RWPE2 (cell line): ENCODE measurements around the gene RNF212.

Source experiments
- ATAC-seq: fragments of 200-7000 bp; cut with Tn5 transposase; 3 replicates; pipeline ENCODE4 v1.9.1; 2021; ENCODE audit warnings: low read depth
- DNase-seq: peaks from one replicate; pipeline ENCODE4 v3.0.0-alpha.2; 2020; ENCODE audit warnings: low spot score
- H3K27ac ChIP-seq: fragments of 450-650 bp; 2 replicates; pipeline ENCODE4 v1.5.1; 2017; ENCODE audit warnings: mild to moderate bottlenecking; ENCODE audit not compliant: poor library complexity, severe bottlenecking
- H3K27me3 ChIP-seq: fragments of 250-450 bp; sonication (Bioruptor Pico); 2 replicates; pipeline ENCODE4 v1.5.1; 2021; ENCODE audit warnings: mild to moderate bottlenecking, moderate library complexity; ENCODE audit not compliant: insufficient read depth, poor library complexity, severe bottlenecking
- H3K36me3 ChIP-seq: fragments of 250-450 bp; sonication (Bioruptor Pico); 2 replicates; pipeline ENCODE4 v1.5.1; 2020; ENCODE audit warnings: low read depth, mild to moderate bottlenecking, moderate library complexity
- H3K4me1 ChIP-seq: fragments of 250-450 bp; sonication (Bioruptor Pico); 2 replicates; pipeline ENCODE4 v1.5.1; 2021; ENCODE audit warnings: mild to moderate bottlenecking, moderate library complexity; ENCODE audit not compliant: insufficient read depth, poor library complexity, severe bottlenecking
- H3K4me3 ChIP-seq: fragments of 250-450 bp; sonication (Bioruptor Pico); 2 replicates; pipeline ENCODE4 v1.5.1; 2021; ENCODE audit warnings: mild to moderate bottlenecking, moderate library complexity; ENCODE audit not compliant: severe bottlenecking
- H3K9me3 ChIP-seq: fragments of 250-450 bp; sonication (Bioruptor Pico); 2 replicates; pipeline ENCODE4 v1.5.1; 2021; ENCODE audit warnings: mild to moderate bottlenecking, moderate library complexity; ENCODE audit not compliant: severe bottlenecking
- CTCF ChIP-seq: fragments of 450-650 bp; IDR thresholded peaks from one replicate; pipeline ENCODE4 v1.5.1; 2017; ENCODE audit warnings: mild to moderate bottlenecking, moderate library complexity; ENCODE audit not compliant: poor library complexity, severe bottlenecking

RNF212 gene

DNA sequence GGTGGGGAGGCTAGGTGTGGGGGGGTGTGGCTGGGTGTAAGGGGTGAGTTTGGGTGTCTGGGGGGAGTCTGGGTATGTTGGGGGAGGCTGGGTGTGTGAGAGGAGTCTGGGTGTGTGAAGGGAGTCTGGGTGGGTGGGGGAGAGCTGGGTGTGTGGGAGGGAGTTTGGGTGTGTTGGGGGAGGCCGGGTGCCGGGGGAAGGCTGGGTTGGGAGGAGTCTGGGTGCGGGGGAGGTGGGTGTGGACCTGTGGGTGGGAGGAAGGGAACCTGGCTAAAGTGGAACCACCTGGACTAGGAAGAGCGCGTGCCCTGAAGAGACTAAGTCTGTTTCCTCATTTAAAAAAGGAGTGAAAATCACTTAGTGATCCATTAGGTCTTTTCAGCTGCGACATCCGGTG lies 40.8 kb upstream of the RNF212 start:
- Histone ChIP-seq H3K9me3 (no peaks in the 10 kb centered on the region), H3K36me3 (no peaks in the 10 kb centered on the region), H3K4me3 (no peak overlapping the region), H3K27me3 (peaks cover 17% of the 10 kb centered on the region), H3K27ac (no peak overlapping the region), H3K4me1 (no peaks in the 10 kb centered on the region)
- TF ChIP-seq CTCF = no peak
- no peak for ATAC-seq
- no peak for DNase-seq

DNA sequence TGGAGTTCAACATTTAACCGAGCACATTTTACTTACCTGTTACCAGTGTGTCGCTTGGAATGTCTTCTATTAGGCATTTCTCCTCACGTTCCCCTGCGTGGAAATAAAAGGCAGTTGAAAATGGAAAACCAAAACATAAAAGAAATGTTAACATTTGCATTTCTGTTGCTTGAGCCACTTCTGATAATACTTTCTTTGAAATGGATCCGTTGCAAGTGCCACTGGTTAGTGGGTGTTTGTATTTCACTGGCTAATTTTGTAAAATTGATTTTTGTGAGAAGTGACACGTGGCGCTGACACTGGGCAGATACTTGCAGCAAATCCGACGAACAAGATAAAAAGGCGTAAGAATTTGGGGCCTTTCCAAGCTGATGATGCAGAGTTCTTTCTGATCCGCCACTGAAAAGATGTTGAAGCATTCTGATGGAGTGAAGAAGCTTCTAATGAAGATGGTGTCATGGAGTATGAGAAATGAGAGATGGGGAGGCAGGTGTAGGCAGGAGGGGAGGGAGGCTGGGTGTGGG lies 40.3 kb upstream of the RNF212 start:
- H3K27me3 ChIP-seq = peaks cover 17% of the 10 kb centered on the region
- H3K9me3 ChIP-seq = no peaks in the 10 kb centered on the region
- no peak for DNase-seq
- no peaks in the 10 kb centered on the region for H3K4me1 ChIP-seq
- H3K27ac ChIP-seq = no peak overlapping the region
- TF ChIP-seq CTCF = no peak
- no peak for ATAC-seq
- no peaks in the 10 kb centered on the region for H3K36me3 ChIP-seq
- H3K4me3 ChIP-seq = no peak overlapping the region

DNA sequence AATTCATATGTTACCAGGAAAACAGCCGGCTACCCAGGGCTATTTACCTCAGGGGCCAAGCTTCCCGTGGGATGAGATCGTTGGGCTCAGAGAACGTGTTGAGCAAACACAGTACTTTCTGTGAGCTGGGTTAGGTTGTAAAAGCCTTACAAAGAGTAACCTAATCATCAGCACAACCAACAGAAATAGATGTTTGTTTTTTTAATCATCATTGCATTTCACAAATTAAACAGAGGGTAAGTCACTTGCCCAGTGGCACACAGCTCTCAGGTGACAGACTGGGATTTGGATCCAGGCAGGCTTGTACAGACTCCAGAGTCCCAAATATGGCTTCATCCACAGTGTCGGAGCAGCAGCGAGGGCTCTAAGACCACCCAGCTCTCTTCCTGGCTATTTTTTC lies 38.9 kb upstream of the RNF212 start:
- no peak overlapping the region for H3K4me3 ChIP-seq
- no peaks in the 10 kb centered on the region for H3K36me3 ChIP-seq
- H3K27me3 ChIP-seq = peaks cover 17% of the 10 kb centered on the region
- H3K4me1 ChIP-seq = no peaks in the 10 kb centered on the region
- no peak for TF ChIP-seq CTCF
- ATAC-seq = no peak
- DNase-seq = no peak
- no peaks in the 10 kb centered on the region for H3K9me3 ChIP-seq
- H3K27ac ChIP-seq = no peak overlapping the region

GRCh38 chr4:1151541-1151940 lies 38.2 kb upstream of the RNF212 start:
- ATAC-seq = no peak
- Histone ChIP-seq H3K9me3 (no peaks in the 10 kb centered on the region), H3K27ac (no peak overlapping the region), H3K36me3 (no peaks in the 10 kb centered on the region), H3K4me3 (no peak overlapping the region), H3K27me3 (peaks cover 17% of the 10 kb centered on the region), H3K4me1 (no peaks in the 10 kb centered on the region)
- no peak for DNase-seq
- no peak for TF ChIP-seq CTCF

- no peak for TF ChIP-seq CTCF
- Histone ChIP-seq H3K36me3 (no peaks in the 10 kb centered on the region), H3K4me3 (no peak overlapping the region), H3K27me3 (peaks cover 17% of the 10 kb centered on the region), H3K9me3 (no peaks in the 10 kb centered on the region), H3K27ac (no peak overlapping the region), H3K4me1 (no peaks in the 10 kb centered on the region)
- ATAC-seq (no peak), DNase-seq (no peak)
Observed at GRCh38 chr4:1150875-1151274, 37.5 kb upstream of the RNF212 start.
